ENCODE results near the gene MRPL30.
"Not testable (repeated sequence)": the region's sequence is repeated elsewhere in the genome, so short reads cannot be mapped to it uniquely, and the experiment has no call there.

The MRPL30 gene

GRCh38 chr2:99183025-99183424, 2.0 kb downstream of the MRPL30 start:
- Histone ChIP-seq H3K4me1 (ENCODE audit: control insufficient read depth in 1 of 2, insufficient read depth in 2 of 2, low read length in 2 of 2) (peaks cover 19 to 23% of the 10 kb centered on the region in 2 donors), H3K27me3 (ENCODE audit: control insufficient read depth in 1 of 2, insufficient read depth in 2 of 2, low read length in 2 of 2) (no peaks in the 10 kb centered on the region), H3K36me3 (ENCODE audit: control insufficient read depth in 1 of 2, insufficient read depth in 2 of 2, low read length in 2 of 2) (peaks cover 3 to 6% of the 10 kb centered on the region in 2 donors), H3K9me3 (ENCODE audit: control insufficient read depth in 1 of 2, low read length in 2 of 2) (no peaks in the 10 kb centered on the region), H3K9ac (ENCODE audit: low read depth in 1 of 2, low read length in 2 of 2) (no peak overlapping the region), H3K27ac (ENCODE audit: low read depth, low read length) (no peak overlapping the region), H3K4me3 (ENCODE audit: low read depth in 1 of 2, low read length in 2 of 2) (no peak overlapping the region)

GRCh38 chr2:99184811-99185210, 3.8 kb downstream of the MRPL30 start:
- no peak overlapping the region for H3K4me3 ChIP-seq (ENCODE audit: low read depth in 1 of 2, low read length in 2 of 2)
- H3K36me3 ChIP-seq (ENCODE audit: control insufficient read depth in 1 of 2, insufficient read depth in 2 of 2, low read length in 2 of 2): peaks cover 7 to 20% of the 10 kb centered on the region in 2 donors
- no peaks in the 10 kb centered on the region for H3K27me3 ChIP-seq (ENCODE audit: control insufficient read depth in 1 of 2, insufficient read depth in 2 of 2, low read length in 2 of 2)
- no peaks in the 10 kb centered on the region for H3K9me3 ChIP-seq (ENCODE audit: control insufficient read depth in 1 of 2, low read length in 2 of 2)
- no peak overlapping the region for H3K9ac ChIP-seq (ENCODE audit: low read depth in 1 of 2, low read length in 2 of 2)
- H3K4me1 ChIP-seq (ENCODE audit: control insufficient read depth in 1 of 2, insufficient read depth in 2 of 2, low read length in 2 of 2): peaks cover 12% of the 10 kb centered on the region in 2 donors
- H3K27ac ChIP-seq (ENCODE audit: low read depth, low read length): no peak overlapping the region

DNA sequence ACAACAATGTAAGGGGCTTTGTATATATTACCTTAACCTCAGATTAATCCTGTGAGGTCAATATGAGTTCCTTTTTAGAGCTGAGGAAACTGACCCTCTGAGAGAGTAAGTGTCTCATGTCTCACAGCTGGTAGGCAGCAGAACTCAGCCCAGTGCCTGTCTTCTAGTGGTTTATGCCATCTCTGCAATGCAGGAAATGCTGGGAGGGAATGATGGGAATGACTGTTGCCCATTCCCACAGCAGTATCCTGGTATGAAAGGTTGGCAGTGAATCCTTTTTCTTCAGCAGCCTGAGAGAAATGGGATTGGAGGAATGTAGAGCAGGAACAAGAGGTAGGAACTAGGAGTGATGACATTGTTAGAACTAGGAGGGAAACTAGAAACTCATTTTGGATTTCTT, 6.0 kb downstream of the MRPL30 start:
- Histone ChIP-seq H3K36me3 (ENCODE audit: control insufficient read depth in 1 of 2, insufficient read depth in 2 of 2, low read length in 2 of 2) (peaks cover 7 to 33% of the 10 kb centered on the region in 2 donors), H3K27ac (ENCODE audit: low read depth, low read length) (no peak overlapping the region), H3K9ac (ENCODE audit: low read depth in 1 of 2, low read length in 2 of 2) (no peak overlapping the region), H3K27me3 (ENCODE audit: control insufficient read depth in 1 of 2, insufficient read depth in 2 of 2, low read length in 2 of 2) (no peaks in the 10 kb centered on the region), H3K4me1 (ENCODE audit: control insufficient read depth in 1 of 2, insufficient read depth in 2 of 2, low read length in 2 of 2) (peaks cover 1 to 2% of the 10 kb centered on the region in 2 donors), H3K4me3 (ENCODE audit: low read depth in 1 of 2, low read length in 2 of 2) (no peak overlapping the region), H3K9me3 (ENCODE audit: control insufficient read depth in 1 of 2, low read length in 2 of 2) (no peaks in the 10 kb centered on the region)

GRCh38 chr2:99188357-99188756, 7.4 kb downstream of the MRPL30 start:
- Histone ChIP-seq H3K9me3 (ENCODE audit: control insufficient read depth in 1 of 2, low read length in 2 of 2) (no peaks in the 10 kb centered on the region), H3K36me3 (ENCODE audit: control insufficient read depth in 1 of 2, insufficient read depth in 2 of 2, low read length in 2 of 2) (peaks cover 7 to 42% of the 10 kb centered on the region in 2 donors), H3K27me3 (ENCODE audit: control insufficient read depth in 1 of 2, insufficient read depth in 2 of 2, low read length in 2 of 2) (no peaks in the 10 kb centered on the region), H3K4me3 (ENCODE audit: low read depth in 1 of 2, low read length in 2 of 2) (no peak overlapping the region), H3K9ac (ENCODE audit: low read depth in 1 of 2, low read length in 2 of 2) (no peak overlapping the region), H3K27ac (ENCODE audit: low read depth, low read length) (no peak overlapping the region), H3K4me1 (ENCODE audit: control insufficient read depth in 1 of 2, insufficient read depth in 2 of 2, low read length in 2 of 2) (no peaks in the 10 kb centered on the region)

DNA sequence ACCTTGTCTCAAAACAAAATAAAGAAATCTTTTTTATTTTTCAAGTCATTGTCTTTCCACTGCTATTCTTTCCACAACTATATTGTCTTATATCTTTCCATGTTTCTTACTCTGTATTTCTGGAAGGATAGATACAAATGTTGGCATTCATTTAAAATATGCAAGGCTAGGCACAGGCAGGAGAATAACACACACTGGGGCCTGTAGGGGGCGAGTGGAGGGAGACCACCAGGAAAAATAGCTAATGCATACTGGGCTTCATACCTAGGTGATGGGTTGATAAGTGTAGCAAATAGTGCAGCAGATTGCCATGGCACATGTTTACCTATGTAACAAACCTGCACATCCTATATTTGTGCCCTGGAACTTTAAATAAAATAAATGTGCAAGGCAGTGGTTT, 9.6 kb downstream of the MRPL30 start:
- no peaks in the 10 kb centered on the region for H3K27me3 ChIP-seq (ENCODE audit: control insufficient read depth in 1 of 2, insufficient read depth in 2 of 2, low read length in 2 of 2)
- no peak overlapping the region for H3K9ac ChIP-seq (ENCODE audit: low read depth in 1 of 2, low read length in 2 of 2)
- H3K36me3 ChIP-seq (ENCODE audit: control insufficient read depth in 1 of 2, insufficient read depth in 2 of 2, low read length in 2 of 2): peaks cover 11 to 55% of the 10 kb centered on the region in 2 donors
- no peaks in the 10 kb centered on the region for H3K9me3 ChIP-seq (ENCODE audit: control insufficient read depth in 1 of 2, low read length in 2 of 2)
- H3K4me1 ChIP-seq (ENCODE audit: control insufficient read depth in 1 of 2, insufficient read depth in 2 of 2, low read length in 2 of 2): no peaks in the 10 kb centered on the region
- no peak overlapping the region for H3K27ac ChIP-seq (ENCODE audit: low read depth, low read length)
- H3K4me3 ChIP-seq (ENCODE audit: low read depth in 1 of 2, low read length in 2 of 2): no peak overlapping the region

DNA sequence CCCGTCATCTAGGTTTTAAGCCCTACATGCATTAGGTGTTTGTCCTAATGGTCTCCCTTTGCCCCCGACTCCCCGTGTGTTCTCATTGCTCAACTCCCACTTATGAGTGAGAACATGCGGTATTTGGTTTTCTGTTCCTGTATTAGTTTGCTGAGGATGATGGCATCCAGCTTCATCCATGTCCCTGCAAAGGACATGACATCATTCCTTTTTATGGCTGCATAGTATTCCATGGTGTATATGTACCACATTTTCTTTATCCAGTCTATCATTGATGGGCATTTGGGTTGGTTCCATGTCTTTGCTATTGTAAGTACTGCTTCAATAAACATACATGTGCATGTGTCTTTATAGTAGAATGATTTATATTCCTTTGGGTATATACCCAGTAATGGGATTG, 11.4 kb downstream of the MRPL30 start:
- H3K4me3 ChIP-seq (ENCODE audit: low read depth in 1 of 2, low read length in 2 of 2): not testable (repeated sequence)
- H3K36me3 ChIP-seq (ENCODE audit: control insufficient read depth in 1 of 2, insufficient read depth in 2 of 2, low read length in 2 of 2): peaks cover 15 to 63% of the 10 kb centered on the region in 2 donors

DNA sequence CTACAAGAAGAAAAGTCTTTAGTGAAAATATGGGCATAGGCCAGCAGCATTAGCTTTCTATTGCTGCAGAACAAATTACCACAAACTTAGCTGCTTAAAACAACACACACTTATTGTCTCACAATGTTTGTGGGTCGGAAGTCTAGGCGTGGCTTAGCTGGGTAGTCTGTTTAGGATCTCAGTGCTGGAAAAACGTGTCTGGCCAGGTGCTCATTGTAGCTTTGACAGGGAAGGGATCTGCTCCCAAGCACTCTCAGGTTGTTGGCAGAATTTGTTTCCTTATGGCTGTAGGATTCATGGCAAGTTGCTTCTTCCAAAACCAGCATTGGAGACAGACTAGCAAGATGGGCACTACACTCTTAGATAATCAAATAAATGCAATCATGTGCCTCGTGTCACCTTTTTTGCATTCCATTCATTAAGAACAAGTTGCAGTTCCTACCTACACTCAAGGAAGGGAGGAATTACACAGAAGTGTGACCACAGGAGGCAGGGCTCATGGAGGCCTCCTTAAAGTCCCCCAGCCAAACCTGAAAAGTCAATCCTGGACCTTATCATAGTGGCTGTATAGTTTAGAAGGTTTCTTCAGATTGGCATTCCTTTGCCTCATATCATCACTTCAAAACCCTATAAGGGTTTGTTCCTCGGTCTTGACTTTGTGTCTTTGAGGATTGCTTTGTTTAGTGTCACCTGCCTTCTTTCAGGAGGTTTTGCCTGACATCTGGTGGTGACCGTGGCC, 17.3 kb downstream of the MRPL30 start:
- no peak overlapping the region for H3K9ac ChIP-seq (ENCODE audit: low read depth in 1 of 2, low read length in 2 of 2)
- no peak overlapping the region for H3K27ac ChIP-seq (ENCODE audit: low read depth, low read length)
- H3K36me3 ChIP-seq (ENCODE audit: control insufficient read depth in 1 of 2, insufficient read depth in 2 of 2, low read length in 2 of 2): peaks cover 17 to 42% of the 10 kb centered on the region in 2 donors
- H3K27me3 ChIP-seq (ENCODE audit: control insufficient read depth in 1 of 2, insufficient read depth in 2 of 2, low read length in 2 of 2): no peaks in the 10 kb centered on the region
- no peak overlapping the region for H3K4me3 ChIP-seq (ENCODE audit: low read depth in 1 of 2, low read length in 2 of 2)
- no peaks in the 10 kb centered on the region for H3K4me1 ChIP-seq (ENCODE audit: control insufficient read depth in 1 of 2, insufficient read depth in 2 of 2, low read length in 2 of 2)
- H3K9me3 ChIP-seq (ENCODE audit: control insufficient read depth in 1 of 2, low read length in 2 of 2): no peaks in the 10 kb centered on the region

More for the DNA sequence above, 11.4 kb downstream of the MRPL30 start:
- H3K4me1 ChIP-seq (ENCODE audit: control insufficient read depth in 1 of 2, insufficient read depth in 2 of 2, low read length in 2 of 2); H3K9me3 ChIP-seq (ENCODE audit: control insufficient read depth in 1 of 2, low read length in 2 of 2); H3K27me3 ChIP-seq (ENCODE audit: control insufficient read depth in 1 of 2, insufficient read depth in 2 of 2, low read length in 2 of 2); H3K9ac ChIP-seq (ENCODE audit: low read depth in 1 of 2, low read length in 2 of 2); H3K27ac ChIP-seq (ENCODE audit: low read depth, low read length): not testable (repeated sequence)

- Histone ChIP-seq H3K36me3 (ENCODE audit: control insufficient read depth in 1 of 2, insufficient read depth in 2 of 2, low read length in 2 of 2) (peaks cover 16 to 31% of the 10 kb centered on the region in 2 donors), H3K27me3 (ENCODE audit: control insufficient read depth in 1 of 2, insufficient read depth in 2 of 2, low read length in 2 of 2) (no peaks in the 10 kb centered on the region), H3K27ac (ENCODE audit: low read depth, low read length) (no peak overlapping the region), H3K4me1 (ENCODE audit: control insufficient read depth in 1 of 2, insufficient read depth in 2 of 2, low read length in 2 of 2) (no peaks in the 10 kb centered on the region), H3K9me3 (ENCODE audit: control insufficient read depth in 1 of 2, low read length in 2 of 2) (peaks cover 0 to 2% of the 10 kb centered on the region in 2 donors), H3K4me3 (ENCODE audit: low read depth in 1 of 2, low read length in 2 of 2) (no peak overlapping the region), H3K9ac (ENCODE audit: low read depth in 1 of 2, low read length in 2 of 2) (no peak overlapping the region)
These were observed 19.3 kb downstream of the MRPL30 start for GRCh38 chr2:99200076-99200800.

- Histone ChIP-seq H3K9ac (ENCODE audit: low read depth in 1 of 2, low read length in 2 of 2) (no peak overlapping the region), H3K9me3 (ENCODE audit: control insufficient read depth in 1 of 2, low read length in 2 of 2) (peaks cover 3 to 6% of the 10 kb centered on the region in 2 donors), H3K27me3 (ENCODE audit: control insufficient read depth in 1 of 2, insufficient read depth in 2 of 2, low read length in 2 of 2) (no peaks in the 10 kb centered on the region), H3K4me3 (ENCODE audit: low read depth in 1 of 2, low read length in 2 of 2) (no peak overlapping the region), H3K27ac (ENCODE audit: low read depth, low read length) (no peak overlapping the region), H3K4me1 (ENCODE audit: control insufficient read depth in 1 of 2, insufficient read depth in 2 of 2, low read length in 2 of 2) (no peaks in the 10 kb centered on the region), H3K36me3 (ENCODE audit: control insufficient read depth in 1 of 2, insufficient read depth in 2 of 2, low read length in 2 of 2) (peaks cover 8 to 15% of the 10 kb centered on the region in 2 donors)
These were observed 21.1 kb downstream of the MRPL30 start for GRCh38 chr2:99201959-99202678.

GRCh38 chr2:99205491-99205890, 24.5 kb downstream of the MRPL30 start:
- Histone ChIP-seq H3K27ac (ENCODE audit: low read depth, low read length) (no peak overlapping the region), H3K36me3 (ENCODE audit: control insufficient read depth in 1 of 2, insufficient read depth in 2 of 2, low read length in 2 of 2) (no peaks in the 10 kb centered on the region), H3K4me3 (ENCODE audit: low read depth in 1 of 2, low read length in 2 of 2) (no peak overlapping the region), H3K9ac (ENCODE audit: low read depth in 1 of 2, low read length in 2 of 2) (no peak overlapping the region), H3K4me1 (ENCODE audit: control insufficient read depth in 1 of 2, insufficient read depth in 2 of 2, low read length in 2 of 2) (no peaks in the 10 kb centered on the region), H3K9me3 (ENCODE audit: control insufficient read depth in 1 of 2, low read length in 2 of 2) (peaks cover 3 to 6% of the 10 kb centered on the region in 2 donors), H3K27me3 (ENCODE audit: control insufficient read depth in 1 of 2, insufficient read depth in 2 of 2, low read length in 2 of 2) (no peaks in the 10 kb centered on the region)
